GM19043 (cell line): ENCODE measurements around the gene PEAR1.

Experiments
- ATAC-seq: cut with Tn5 transposase; IDR thresholded peaks from one replicate; pipeline ENCODE4 v1.9.1; 2021; ENCODE audit warnings: low read depth; ENCODE audit not compliant: unreplicated experiment

Gene PEAR1

GRCh38 chr1:156931211-156931952, 37.9 kb downstream of the PEAR1 start:
- ATAC-seq: no peak

- ATAC-seq: no peak
These were observed 38.6 kb downstream of the PEAR1 start for GRCh38 chr1:156931974-156932710.

- no peak for ATAC-seq
These were observed 39.6 kb downstream of the PEAR1 start for GRCh38 chr1:156933136-156933535.

DNA sequence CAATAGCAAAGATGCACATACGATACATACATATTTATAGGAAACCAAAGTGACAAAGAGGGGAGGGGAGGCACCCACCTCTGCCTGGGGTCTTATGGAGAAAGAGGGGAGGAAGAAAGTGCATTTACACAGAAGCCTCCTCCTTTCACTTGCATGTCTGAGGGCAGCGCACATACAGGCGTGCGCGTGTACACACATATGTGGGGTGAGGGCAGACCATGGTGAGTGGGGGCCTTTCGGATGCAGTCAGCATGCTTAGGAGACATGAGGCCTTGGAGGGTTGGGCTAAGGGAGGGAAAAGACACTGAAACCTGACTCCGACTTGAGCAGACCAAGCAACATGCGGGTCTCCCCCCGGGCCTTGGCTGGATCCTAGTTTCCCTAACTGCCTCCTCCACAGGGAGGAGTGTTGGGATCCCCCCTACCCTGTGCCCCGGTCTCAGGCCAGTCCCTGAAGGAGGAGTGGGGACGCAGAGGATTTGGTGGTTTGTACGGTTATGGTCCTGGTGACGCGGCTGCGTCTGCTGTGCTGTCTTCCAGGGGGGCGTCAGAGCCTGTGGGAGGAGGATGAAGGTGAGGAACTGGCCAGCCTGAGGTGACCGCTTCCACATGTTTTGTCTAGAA, 42.1 kb downstream of the PEAR1 start:
- no peak for ATAC-seq

GRCh38 chr1:156936191-156936590, 42.7 kb downstream of the PEAR1 start:
- no peak for ATAC-seq

GRCh38 chr1:156936721-156937220, 43.3 kb downstream of the PEAR1 start:
- ATAC-seq: no peak

DNA sequence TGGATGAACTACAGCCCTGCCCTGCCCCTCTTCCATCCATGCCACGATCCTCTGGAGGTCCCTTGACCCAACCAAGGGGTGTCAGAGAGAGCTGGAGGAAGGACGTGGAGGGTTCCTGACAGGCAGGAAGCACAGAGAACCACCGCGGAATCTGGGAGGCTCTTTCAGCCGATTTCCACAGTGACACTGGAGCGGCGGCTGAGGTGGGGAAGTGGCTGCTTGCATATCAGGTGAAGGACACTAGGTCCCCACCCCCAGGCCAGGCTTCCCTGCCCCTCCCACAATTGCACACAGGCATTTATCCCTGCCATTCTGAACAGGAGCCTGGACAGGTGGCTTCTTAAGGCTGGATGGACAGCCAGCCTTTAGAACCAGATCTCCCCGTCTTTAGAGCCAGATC, 44.4 kb downstream of the PEAR1 start:
- no peak for ATAC-seq

- no peak for ATAC-seq
These were observed 45.3 kb downstream of the PEAR1 start for GRCh38 chr1:156938813-156939212.

DNA sequence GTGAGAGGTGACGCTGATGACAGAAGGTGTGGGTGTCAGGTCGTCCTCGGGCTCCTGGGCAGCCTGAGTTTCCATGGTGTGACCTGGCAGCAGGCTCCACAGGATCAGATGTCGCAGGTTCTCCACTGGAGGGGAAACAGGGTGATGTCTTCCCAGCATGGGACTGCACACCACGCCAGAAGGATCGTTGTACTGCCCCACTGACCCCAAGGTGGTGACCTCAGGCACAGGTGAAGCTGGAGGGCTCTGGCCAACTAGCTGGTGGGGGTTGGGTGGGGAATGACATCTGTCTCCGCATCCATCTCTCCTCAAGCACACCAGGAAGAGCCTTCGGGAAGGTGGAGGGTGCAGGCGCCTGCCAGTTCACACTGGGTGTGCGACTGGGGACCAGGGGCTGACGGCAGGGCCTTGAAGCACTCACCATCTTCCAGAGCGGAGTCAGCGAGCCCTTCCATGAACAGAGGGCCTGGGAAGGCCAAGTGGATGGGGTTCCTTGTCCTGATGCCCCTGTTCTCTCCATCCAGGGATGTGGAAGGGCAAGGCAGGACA, 46.3 kb downstream of the PEAR1 start:
- ATAC-seq: no peak

DNA sequence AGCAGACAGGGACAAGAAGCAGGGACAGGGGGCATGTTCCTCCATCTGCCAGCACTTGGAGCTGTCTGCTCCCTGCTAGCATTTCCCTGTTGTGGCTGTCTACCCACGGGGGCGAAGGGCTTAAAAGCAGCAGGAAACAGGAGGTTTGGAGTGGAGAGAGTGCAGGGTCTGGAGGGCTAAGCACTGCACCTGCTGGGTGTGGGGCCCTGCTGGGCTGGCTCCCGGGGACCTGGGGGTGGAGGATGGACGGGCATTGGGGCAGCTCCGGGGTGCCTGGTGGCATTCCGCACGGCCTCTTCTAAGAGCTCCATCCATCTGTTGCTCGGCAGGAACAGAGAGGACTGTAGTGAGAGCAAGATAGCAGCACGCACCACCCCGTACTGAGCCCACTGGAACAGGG, 48.2 kb downstream of the PEAR1 start:
- ATAC-seq: no peak

DNA sequence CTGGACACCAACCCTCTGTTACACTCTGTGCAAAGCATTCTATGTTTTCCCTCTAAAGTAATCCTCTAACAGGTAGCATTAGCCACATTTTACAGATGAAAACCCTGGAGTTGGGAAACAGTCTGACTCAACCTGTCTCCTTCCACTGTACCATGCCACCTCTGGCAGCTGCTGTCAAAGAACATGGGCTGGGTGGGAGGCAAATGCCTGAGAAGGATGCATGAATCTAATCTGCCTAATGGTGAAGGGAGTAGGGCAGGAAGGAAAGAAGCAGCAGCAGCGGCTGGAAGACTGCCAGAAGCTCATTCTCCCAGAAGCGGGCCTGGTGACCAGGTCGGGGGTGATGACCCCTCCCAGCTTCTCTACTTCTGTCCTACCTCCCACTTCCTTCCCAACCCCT, 48.7 kb downstream of the PEAR1 start:
- no peak for ATAC-seq

DNA sequence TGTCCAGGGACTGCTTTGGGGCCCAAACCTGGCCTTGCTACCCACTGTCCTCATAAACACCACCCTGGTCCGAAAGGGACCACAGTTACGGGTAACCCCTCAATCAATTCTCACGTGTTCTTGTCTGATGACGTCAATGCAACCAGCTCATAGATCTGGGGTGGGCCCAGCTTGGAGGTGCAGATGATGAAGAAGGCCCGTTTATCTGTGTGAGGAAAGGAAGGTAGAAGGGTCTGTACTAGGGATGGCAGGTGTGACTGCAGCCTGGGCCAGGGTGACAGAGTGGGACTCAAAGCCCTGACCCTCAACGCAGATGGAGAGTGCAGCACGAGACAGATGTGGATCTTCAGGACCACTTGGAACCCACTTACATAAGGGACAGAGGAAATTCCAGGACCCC, 49.1 kb downstream of the PEAR1 start:
- no peak for ATAC-seq

GRCh38 chr1:156943756-156944155, 50.2 kb downstream of the PEAR1 start:
- no peak for ATAC-seq

DNA sequence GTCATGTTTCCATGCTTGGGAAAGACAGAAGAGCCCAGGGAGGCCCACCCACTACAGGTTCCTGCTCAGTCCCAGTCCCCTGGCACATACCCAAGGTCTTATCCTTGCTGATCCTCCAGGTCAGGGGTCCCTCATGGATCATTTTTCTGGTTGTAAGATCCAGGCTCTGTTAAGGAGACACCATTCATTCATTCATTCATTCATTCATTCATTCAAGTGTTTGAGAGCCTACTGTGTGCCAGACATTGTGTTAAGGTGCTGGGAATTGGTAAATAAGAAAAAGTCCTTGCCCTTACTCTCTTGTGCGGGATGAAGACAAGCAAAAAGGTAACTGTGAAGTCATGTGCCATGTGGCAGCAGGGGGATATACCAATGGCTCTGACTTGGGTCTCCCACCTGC, 50.8 kb downstream of the PEAR1 start:
- ATAC-seq: no peak

- ATAC-seq: no peak
These were observed 51.3 kb downstream of the PEAR1 start for GRCh38 chr1:156944848-156945247.

DNA sequence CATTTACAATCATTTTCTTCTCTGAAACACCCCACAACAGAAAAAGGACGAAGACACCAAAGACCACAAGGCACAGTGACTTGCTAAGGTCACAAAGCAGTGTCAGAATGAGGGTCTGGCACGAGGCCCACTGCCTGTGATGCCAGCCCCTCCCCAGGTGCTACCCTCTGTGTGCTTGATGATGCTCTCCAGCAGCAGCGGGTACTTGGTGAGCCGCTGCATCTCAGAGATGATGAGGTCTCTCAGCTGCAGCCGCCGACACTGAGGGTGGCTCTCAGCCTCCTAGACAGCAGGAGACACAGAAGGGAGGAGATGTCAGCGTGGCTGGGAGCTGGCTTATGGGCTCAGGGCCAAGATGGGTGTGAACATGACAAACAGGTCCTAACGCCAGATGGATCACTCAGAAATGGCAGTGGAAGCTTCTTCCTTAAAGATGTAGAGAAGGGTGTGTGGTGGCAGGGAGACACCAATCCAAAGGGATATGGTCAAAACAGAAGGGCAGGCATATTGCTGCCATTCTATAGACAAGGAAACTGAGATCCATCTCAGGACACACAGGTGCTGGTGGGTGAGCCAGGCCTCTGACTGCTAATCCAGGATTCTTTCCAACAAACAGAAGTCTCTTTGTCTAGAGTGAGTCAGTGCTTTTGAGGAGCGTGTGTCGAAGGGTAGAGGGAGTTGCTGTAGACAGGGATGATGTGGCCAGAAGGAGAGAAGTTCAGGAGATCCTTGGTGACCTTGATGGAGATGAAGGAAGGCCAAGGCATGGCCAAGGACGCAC, 52.6 kb downstream of the PEAR1 start:
- no peak for ATAC-seq

DNA sequence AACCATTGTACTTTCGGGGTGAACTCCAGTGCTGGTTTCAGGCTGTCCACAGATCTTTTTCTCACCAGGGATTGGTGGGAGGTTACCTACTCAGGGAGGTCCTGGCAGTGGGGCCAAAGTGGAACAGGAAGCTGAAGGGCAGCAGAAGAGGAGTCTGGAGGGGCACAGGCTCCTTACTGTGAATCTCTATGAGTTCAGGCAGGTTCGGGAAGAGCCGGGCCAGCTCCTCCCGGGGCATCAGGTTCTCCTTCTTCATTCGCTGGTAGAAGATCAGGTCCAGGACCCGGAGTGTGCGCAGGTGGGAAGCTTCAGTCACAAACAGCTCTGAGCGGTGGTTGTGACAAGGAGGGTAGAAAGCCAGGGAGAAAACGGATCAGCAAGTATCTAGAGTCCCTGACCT, 53.6 kb downstream of the PEAR1 start:
- no peak for ATAC-seq

GRCh38 chr1:156947818-156948525, 54.5 kb downstream of the PEAR1 start:
- no peak for ATAC-seq

GRCh38 chr1:156948708-156949107, 55.2 kb downstream of the PEAR1 start:
- ATAC-seq: no peak

- ATAC-seq: no peak
These were observed 55.6 kb downstream of the PEAR1 start for GRCh38 chr1:156949127-156949526.
